PFSK-1 (cell line): ENCODE data around the gene RIPOR3.

Source experiments
- FOXP2 ChIP-seq: optimal IDR thresholded peaks from 2 replicates; pipeline ENCODE3; 2011; ENCODE audit warnings: borderline replicate concordance, control low read depth, inconsistent platforms; ENCODE audit not compliant: insufficient read depth; ENCODE audit errors: extremely low read length, extremely low read depth
- POLR2AphosphoS5 ChIP-seq: IDR thresholded peaks from 2 replicates; pipeline ENCODE4 v1.6.1; 2012; ENCODE audit warnings: low read depth, mild to moderate bottlenecking, control low read depth, low read length, moderate library complexity
- SIN3A ChIP-seq: IDR thresholded peaks from 2 replicates; pipeline ENCODE4 v1.6.1; 2012; ENCODE audit warnings: mild to moderate bottlenecking, low read length, moderate library complexity, borderline replicate concordance; ENCODE audit not compliant: insufficient read depth
- TAF1 ChIP-seq: IDR thresholded peaks from 2 replicates; pipeline ENCODE4 v1.6.1; 2012; ENCODE audit warnings: low read length, control low read depth, borderline replicate concordance; ENCODE audit not compliant: insufficient read depth
- TF ChIP-seq, protein P1 (sequence below), 2 experiments: IDR thresholded peaks; 2 replicates each; pipeline versions ENCODE4 v1.6.1 to v1.8.0; 2011 to 2012; ENCODE audit warnings: low read depth in 2 of 2, low read length in 2 of 2, control low read depth in 1 of 2, inconsistent platforms in 1 of 2, mild to moderate bottlenecking in 1 of 2, moderate library complexity in 1 of 2; ENCODE audit not compliant: insufficient read depth in 1 of 2

DNA sequence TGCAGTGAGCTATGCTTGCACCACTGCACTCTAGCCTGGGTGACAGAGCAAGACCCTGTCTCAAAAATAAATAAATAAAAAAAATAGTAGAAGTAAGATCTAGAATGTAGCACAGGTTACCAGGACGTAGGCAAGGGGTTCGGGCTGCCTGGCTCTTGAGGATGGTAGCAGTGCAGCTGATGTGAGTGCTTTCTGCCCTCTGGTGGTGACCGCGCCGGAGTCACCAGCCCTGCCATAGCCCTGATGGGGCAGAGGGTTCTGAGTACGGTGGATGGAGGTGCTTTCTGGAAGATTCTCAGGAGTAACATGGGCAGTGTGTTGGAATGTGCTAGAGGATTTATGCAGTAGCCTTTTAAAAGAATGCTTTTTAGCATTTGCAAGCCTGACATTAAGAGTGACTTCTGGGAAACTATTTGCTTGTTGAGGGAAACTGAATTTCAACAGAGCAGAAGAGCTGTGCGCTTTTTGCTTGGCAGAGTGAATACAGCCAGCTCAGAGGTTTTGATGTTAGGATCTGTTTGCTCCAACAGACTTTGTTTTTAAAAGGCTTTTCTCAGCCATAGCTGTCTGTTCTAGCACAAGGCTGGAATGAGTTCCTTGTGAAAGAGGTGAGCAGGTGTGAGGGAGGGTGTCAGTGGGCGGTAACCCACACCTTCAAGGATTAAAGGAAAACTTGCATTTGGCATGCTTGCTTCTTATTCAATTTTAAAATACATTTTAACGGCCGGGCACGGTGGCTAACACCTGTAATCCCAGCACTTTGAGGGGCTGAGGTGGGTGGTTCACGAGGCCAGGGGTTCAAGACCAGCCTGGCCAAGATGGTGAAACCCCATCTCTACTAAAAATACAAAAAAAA is 115.2 kb downstream of the RIPOR3 start:
- TF ChIP-seq, protein P1, sequence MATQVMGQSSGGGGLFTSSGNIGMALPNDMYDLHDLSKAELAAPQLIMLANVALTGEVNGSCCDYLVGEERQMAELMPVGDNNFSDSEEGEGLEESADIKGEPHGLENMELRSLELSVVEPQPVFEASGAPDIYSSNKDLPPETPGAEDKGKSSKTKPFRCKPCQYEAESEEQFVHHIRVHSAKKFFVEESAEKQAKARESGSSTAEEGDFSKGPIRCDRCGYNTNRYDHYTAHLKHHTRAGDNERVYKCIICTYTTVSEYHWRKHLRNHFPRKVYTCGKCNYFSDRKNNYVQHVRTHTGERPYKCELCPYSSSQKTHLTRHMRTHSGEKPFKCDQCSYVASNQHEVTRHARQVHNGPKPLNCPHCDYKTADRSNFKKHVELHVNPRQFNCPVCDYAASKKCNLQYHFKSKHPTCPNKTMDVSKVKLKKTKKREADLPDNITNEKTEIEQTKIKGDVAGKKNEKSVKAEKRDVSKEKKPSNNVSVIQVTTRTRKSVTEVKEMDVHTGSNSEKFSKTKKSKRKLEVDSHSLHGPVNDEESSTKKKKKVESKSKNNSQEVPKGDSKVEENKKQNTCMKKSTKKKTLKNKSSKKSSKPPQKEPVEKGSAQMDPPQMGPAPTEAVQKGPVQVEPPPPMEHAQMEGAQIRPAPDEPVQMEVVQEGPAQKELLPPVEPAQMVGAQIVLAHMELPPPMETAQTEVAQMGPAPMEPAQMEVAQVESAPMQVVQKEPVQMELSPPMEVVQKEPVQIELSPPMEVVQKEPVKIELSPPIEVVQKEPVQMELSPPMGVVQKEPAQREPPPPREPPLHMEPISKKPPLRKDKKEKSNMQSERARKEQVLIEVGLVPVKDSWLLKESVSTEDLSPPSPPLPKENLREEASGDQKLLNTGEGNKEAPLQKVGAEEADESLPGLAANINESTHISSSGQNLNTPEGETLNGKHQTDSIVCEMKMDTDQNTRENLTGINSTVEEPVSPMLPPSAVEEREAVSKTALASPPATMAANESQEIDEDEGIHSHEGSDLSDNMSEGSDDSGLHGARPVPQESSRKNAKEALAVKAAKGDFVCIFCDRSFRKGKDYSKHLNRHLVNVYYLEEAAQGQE (IDR thresholded peaks at IDR 0.05; ENCODE audit: insufficient read depth in 1 of 2, low read depth in 2 of 2, low read length in 2 of 2): no peak
- TF ChIP-seq POLR2AphosphoS5: no peak
- no peak for TF ChIP-seq TAF1
- no peak for TF ChIP-seq SIN3A
- no peak for TF ChIP-seq FOXP2
